H1 (cell line): ENCODE results near the gene ALK. TPM values are rescaled to one million over a fixed set of nuclear protein-coding genes. Genes with fewer than 3 reads are reported as not detected.

Experiments used
- CTCF ChIA-PET: fragments of 300-600 bp; sonication (Branson Sonifier 250); formaldehyde crosslinking; loops from one replicate; lab custom pipeline; 2021; ENCODE audit not compliant: partially characterized antibody; lab: Charles Lee
- POLR2A ChIA-PET: fragments of 300-600 bp; sonication (Branson Sonifier 250); formaldehyde crosslinking; loops from one replicate; lab custom pipeline; 2021; ENCODE audit warnings: inconsistent platforms; ENCODE audit not compliant: partially characterized antibody; lab: Charles Lee
- DNase-seq, 2 experiments: peaks; one replicate each; pipeline versions ENCODE4 v3.0.0 to v3.0.0-alpha.2; 2010 to 2022; ENCODE audit warnings: low spot score in 2 of 2, low read depth in 1 of 2, mixed read lengths in 1 of 2
- FAIRE-seq: peaks from 2 replicates; lab custom pipeline; 2011; peaks lifted over from hg19 to GRCh38; lab: Jason Lieb, UNC
- H2AFZ ChIP-seq: 2 replicates; pipeline ENCODE4 v1.8.1; 2012; ENCODE audit warnings: low read length, inconsistent platforms
- H2AK5ac ChIP-seq: 2 replicates; pipeline ENCODE4 v1.6.1; 2013; ENCODE audit warnings: low read depth, low read length
- H2BK120ac ChIP-seq: replicated peaks from 2 replicates; pipeline ENCODE3; 2013; ENCODE audit warnings: low read depth, low read length, inconsistent platforms
- H2BK12ac ChIP-seq: 2 replicates; pipeline ENCODE4 v1.6.1; 2013; ENCODE audit warnings: low read depth, low read length
- H2BK15ac ChIP-seq: 2 replicates; pipeline ENCODE4 v1.6.1; 2013; ENCODE audit warnings: low read length
- H2BK20ac ChIP-seq: 2 replicates; pipeline ENCODE4 v1.6.1; 2013; ENCODE audit warnings: low read length
- H2BK5ac ChIP-seq: 2 replicates; pipeline ENCODE4 v1.6.1; 2013; ENCODE audit warnings: low read depth, low read length
- H3K14ac ChIP-seq: 2 replicates; pipeline ENCODE4 v1.6.1; 2013; ENCODE audit warnings: inconsistent platforms; ENCODE audit not compliant: insufficient read length
- H3K18ac ChIP-seq: 2 replicates; pipeline ENCODE4 v1.6.1; 2013; ENCODE audit warnings: low read length; ENCODE audit errors: extremely low read depth
- H3K23ac ChIP-seq: 2 replicates; pipeline ENCODE4 v1.6.1; 2013; ENCODE audit warnings: inconsistent platforms; ENCODE audit not compliant: insufficient read length
- H3K23me2 ChIP-seq: 2 replicates; pipeline ENCODE4 v1.6.1; 2013; ENCODE audit warnings: low read depth, low read length
- H3K27ac ChIP-seq: 2 replicates; pipeline ENCODE4 v1.6.1; 2011; ENCODE audit warnings: low read depth, low read length, inconsistent platforms
- H3K27me3 ChIP-seq, 4 experiments: replicated peaks in 1 of 4; 1 replicate in 1 of 4; 2 replicates in 3 of 4; pipeline versions ENCODE4 v1.6.1 to v1.8.1; 2011 to 2013; ENCODE audit warnings: low read length in 3 of 4, mild to moderate bottlenecking in 3 of 4, inconsistent platforms in 2 of 4, mixed read lengths in 2 of 4, moderate library complexity in 1 of 4; ENCODE audit not compliant: control insufficient read depth in 3 of 4, insufficient read depth in 3 of 4; ENCODE audit errors: extremely low read depth in 1 of 4
- H3K36me3 ChIP-seq, 4 experiments: 2 replicates each; pipeline versions ENCODE4 v1.6.1 to v1.8.1; 2011 to 2013; ENCODE audit warnings: mild to moderate bottlenecking in 4 of 4, low read length in 3 of 4, moderate library complexity in 2 of 4, control low read depth in 1 of 4, inconsistent platforms in 1 of 4; ENCODE audit not compliant: insufficient read depth in 4 of 4, control insufficient read depth in 2 of 4
- H3K4ac ChIP-seq: replicated peaks from 2 replicates; pipeline ENCODE3; 2013; ENCODE audit warnings: low read length, low read depth, mixed read lengths, inconsistent platforms; ENCODE audit not compliant: insufficient read length
- H3K4me1 ChIP-seq, 4 experiments: replicated peaks in 1 of 4; 1 replicate in 1 of 4; 2 replicates in 3 of 4; pipeline versions ENCODE4 v1.6.1 to v1.8.1; 2011 to 2013; ENCODE audit warnings: low read length in 3 of 4, inconsistent platforms in 2 of 4, mixed read lengths in 1 of 4; ENCODE audit not compliant: insufficient read depth in 4 of 4, control insufficient read depth in 3 of 4
- H3K4me2 ChIP-seq, 2 experiments: 2 replicates each; pipeline versions ENCODE4 v1.6.1 to v1.8.1; 2011 to 2013; ENCODE audit warnings: low read depth in 2 of 2, low read length in 2 of 2, control low read depth in 1 of 2, inconsistent platforms in 1 of 2, mild to moderate bottlenecking in 1 of 2; ENCODE audit not compliant: insufficient read depth in 1 of 2
- H3K4me3 ChIP-seq, 4 experiments: fragments of 200-600, 300-600 bp in 1 of 4; sonication (generic), shearing (Covaris generic), sonication (Bioruptor Twin) in 1 of 4; 2 replicates each; pipeline versions ENCODE4 v1.5.1 to v1.8.1; 2011 to 2016; ENCODE audit warnings: low read length in 4 of 4, low read depth in 3 of 4, control low read depth in 2 of 4, inconsistent platforms in 2 of 4, mild to moderate bottlenecking in 2 of 4, mixed read lengths in 1 of 4, moderate library complexity in 1 of 4; ENCODE audit not compliant: insufficient read depth in 2 of 4; ENCODE audit errors: extremely low read depth in 1 of 4
- H3K56ac ChIP-seq: replicated peaks from 2 replicates; pipeline ENCODE3; 2013; ENCODE audit warnings: low read depth, mild to moderate bottlenecking, mixed read lengths, low read length, inconsistent platforms; ENCODE audit not compliant: insufficient read length
- H3K79me1 ChIP-seq: 2 replicates; pipeline ENCODE4 v1.6.1; 2013; ENCODE audit warnings: low read depth, low read length, control low read depth
- H3K79me2 ChIP-seq, 2 experiments: 2 replicates each; pipeline versions ENCODE4 v1.6.1 to v1.8.1; 2012 to 2013; ENCODE audit warnings: low read length in 2 of 2, mild to moderate bottlenecking in 2 of 2, inconsistent platforms in 1 of 2; ENCODE audit not compliant: insufficient read depth in 2 of 2, control insufficient read depth in 1 of 2
- H3K9ac ChIP-seq, 4 experiments: replicated peaks in 1 of 4; 1 replicate in 1 of 4; 2 replicates in 3 of 4; pipeline versions ENCODE4 v1.6.1 to v1.8.1; 2011 to 2013; ENCODE audit warnings: low read depth in 3 of 4, low read length in 3 of 4, control low read depth in 2 of 4, mild to moderate bottlenecking in 2 of 4, moderate library complexity in 2 of 4, inconsistent platforms in 1 of 4; ENCODE audit errors: extremely low read depth in 1 of 4
- H3K9me3 ChIP-seq, 2 experiments: 2 replicates each; pipeline versions ENCODE4 v1.6.1 to v1.8.1; 2012 to 2013; ENCODE audit warnings: mild to moderate bottlenecking in 2 of 2, moderate library complexity in 2 of 2, control low read depth in 1 of 2, inconsistent platforms in 1 of 2, low read depth in 1 of 2, low read length in 1 of 2, mixed read lengths in 1 of 2; ENCODE audit not compliant: insufficient read depth in 2 of 2
- H4K20me1 ChIP-seq, 2 experiments: replicated peaks in 1 of 2; 2 replicates each; pipeline versions ENCODE3 to v1.8.1; 2011 to 2013; ENCODE audit warnings: inconsistent platforms in 2 of 2, low read length in 2 of 2, mild to moderate bottlenecking in 1 of 2; ENCODE audit not compliant: insufficient read depth in 2 of 2, control insufficient read depth in 1 of 2
- H4K5ac ChIP-seq: 2 replicates; pipeline ENCODE4 v1.6.1; 2013; ENCODE audit warnings: low read length, low read depth, mixed read lengths, inconsistent platforms; ENCODE audit not compliant: insufficient read length
- H4K8ac ChIP-seq: 2 replicates; pipeline ENCODE4 v1.8.0; 2013; ENCODE audit warnings: mild to moderate bottlenecking, moderate library complexity, low read length, inconsistent platforms; ENCODE audit not compliant: insufficient read depth; ENCODE audit errors: extremely low read depth
- H4K91ac ChIP-seq: replicated peaks from 2 replicates; pipeline ENCODE3; 2013; ENCODE audit warnings: low read length, mixed read lengths, inconsistent platforms; ENCODE audit not compliant: insufficient read length
- ATF2 ChIP-seq: IDR thresholded peaks from 2 replicates; pipeline ENCODE4 v1.6.1; 2012; ENCODE audit warnings: low read length, inconsistent platforms
- ATF3 ChIP-seq: IDR thresholded peaks from 2 replicates; pipeline ENCODE4 v1.6.1; 2011; ENCODE audit warnings: low read depth, mild to moderate bottlenecking, low read length; ENCODE audit not compliant: insufficient read depth
- CTCF ChIP-seq, 3 experiments: IDR thresholded peaks; 1 replicate in 2 of 3; 2 replicates in 1 of 3; pipeline versions ENCODE4 v1.5.1 to v1.6.1; 2011; ENCODE audit warnings: low read length in 3 of 3, mild to moderate bottlenecking in 3 of 3, inconsistent platforms in 2 of 3, low read depth in 1 of 3, moderate library complexity in 1 of 3; ENCODE audit not compliant: insufficient read depth in 1 of 3; ENCODE audit errors: control extremely low read depth in 1 of 3
- E2F6 ChIP-seq: IDR thresholded peaks from 2 replicates; pipeline ENCODE4 v1.6.1; 2012; ENCODE audit warnings: inconsistent platforms
- GABPA ChIP-seq: IDR thresholded peaks from 2 replicates; pipeline ENCODE4 v1.6.1; 2011; ENCODE audit warnings: mild to moderate bottlenecking, low read length, moderate library complexity, borderline replicate concordance; ENCODE audit not compliant: insufficient read depth
- POLR2A ChIP-seq, 2 experiments: IDR thresholded peaks; 1 replicate in 1 of 2; 2 replicates in 1 of 2; pipeline ENCODE4 v1.6.1; 2011; ENCODE audit warnings: low read depth in 2 of 2, low read length in 2 of 2, mild to moderate bottlenecking in 2 of 2; ENCODE audit errors: control extremely low read depth in 1 of 2
- POLR2AphosphoS5 ChIP-seq: IDR thresholded peaks from 2 replicates; pipeline ENCODE4 v1.6.1; 2011; ENCODE audit warnings: low read depth, low read length
- SRF ChIP-seq: IDR thresholded peaks from 2 replicates; pipeline ENCODE4 v1.6.1; 2011; ENCODE audit warnings: mild to moderate bottlenecking, low read depth, low read length, moderate library complexity
- WGBS, 2 experiments: shearing (Covaris generic) in 1 of 2; methylation state at CpG; one replicate each; pipeline versions ENCODE4 v1.1.6 to v1.1.7; 2013 to 2015; ENCODE audit warnings: low lambda C conversion rate in 2 of 2, mixed read lengths in 2 of 2, inconsistent platforms in 1 of 2, low coverage in 1 of 2, missing lambda C conversion rate in 1 of 2; ENCODE audit not compliant: insufficient replicate concordance in 2 of 2, insufficient coverage in 1 of 2, insufficient read length in 1 of 2; ENCODE audit errors: extremely low coverage in 1 of 2, missing lambda C conversion rate in 1 of 2; 5-methylcytosine and 5-hydroxymethylcytosine counted together
- polyA plus RNA-seq, 7 experiments: library from polyadenylated mRNA; depleted of rRNA in 3 of 7; stranded (reverse) in 5 of 7; unstranded in 2 of 7; fragments of >200 nt in 5 of 7; fragments of 200-250 nt in 2 of 7; gene quantifications; 1 replicate in 5 of 7; 2 replicates in 1 of 7; 4 replicates in 1 of 7; pipeline versions ENCODE4 v1.2.1 to v1.2.3, GENCODE V29; 2011 to 2013; ENCODE audit warnings: missing spikeins in 2 of 7, mixed read lengths in 2 of 7
- total RNA-seq: library from RNA; stranded (reverse); fragmentation: NEBNext Ultra II Directional; extraction: Animal tissue kit (Norgen Biotek cat#: 25700); gene quantifications from 2 replicates; pipeline ENCODE4 v1.2.1, GENCODE V29; 2021

ALK gene
- total and polyA plus RNA-seq, 2 of the 8 experiments (the other 6 are each of a cell fraction or from before 2014, with no cell fraction given), result 0.02 to 0.09 TPM

- no peak overlapping the region for H2BK15ac ChIP-seq
- no peak overlapping the region for H3K4ac ChIP-seq
- no peak overlapping the region for H4K91ac ChIP-seq
- POLR2A ChIA-PET, result no interaction called here
- no peak overlapping the region for H4K8ac ChIP-seq
- H3K36me3 ChIP-seq, result no peaks in the 10 kb centered on the region
- H2AFZ ChIP-seq, result no peak overlapping the region
- H3K4me1 ChIP-seq, result no peaks in the 10 kb centered on the region
- H3K79me2 ChIP-seq, result no peaks in the 10 kb centered on the region
- no peak overlapping the region for H2BK120ac ChIP-seq
- H4K5ac ChIP-seq, result no peak overlapping the region
- no peak overlapping the region for H3K14ac ChIP-seq
- CTCF ChIA-PET, result interaction anchor here (1.3 kb wide), 1 partner anchor 359 kb away, joined by 3 read pairs; no protein-coding TSS in a partner anchor
- no peak overlapping the region for H3K56ac ChIP-seq
- H2BK20ac ChIP-seq, result no peak overlapping the region
- H3K27ac ChIP-seq, result no peak overlapping the region
- H4K20me1 ChIP-seq, result no peaks in the 10 kb centered on the region
- H3K23me2 ChIP-seq, result no peaks in the 10 kb centered on the region
- no peak overlapping the region for H2BK5ac ChIP-seq
- no peak for FAIRE-seq
- H2BK12ac ChIP-seq, result no peak overlapping the region
- no peaks in the 10 kb centered on the region for H3K9me3 ChIP-seq
- H3K18ac ChIP-seq, result no peak overlapping the region
- H3K27me3 ChIP-seq, result no peaks in the 10 kb centered on the region
- H2AK5ac ChIP-seq, result no peak overlapping the region
- no peak overlapping the region for H3K23ac ChIP-seq
- 92% methylated on average over 3 of the region's 3 CpGs; no CpG with 5 or more reads in 1 of the 2 experiments for WGBS, 2 experiments
- no peak overlapping the region for H3K4me3 ChIP-seq
- H3K79me1 ChIP-seq, result no peaks in the 10 kb centered on the region
- H3K9ac ChIP-seq, result no peak overlapping the region
- DNase-seq, result no peak
- no peak overlapping the region for H3K4me2 ChIP-seq
- TF ChIP-seq POLR2A (IDR thresholded peaks at IDR 0.05; ENCODE audit: control extremely low read depth in 1 of 2, low read depth in 2 of 2, low read length in 2 of 2) (no peak), CTCF (IDR thresholded peaks at IDR 0.05; ENCODE audit: control extremely low read depth in 1 of 3, insufficient read depth in 1 of 3, low read depth in 1 of 3, low read length in 3 of 3) (no peak), SRF (no peak), GABPA (no peak), ATF3 (no peak), E2F6 (no peak), ATF2 (no peak), POLR2AphosphoS5 (no peak)
These were observed 438.5 kb downstream of the ALK start for GRCh38 chr2:29482867-29483266.
